ENCODE results near the gene MAP3K12.

DNA sequence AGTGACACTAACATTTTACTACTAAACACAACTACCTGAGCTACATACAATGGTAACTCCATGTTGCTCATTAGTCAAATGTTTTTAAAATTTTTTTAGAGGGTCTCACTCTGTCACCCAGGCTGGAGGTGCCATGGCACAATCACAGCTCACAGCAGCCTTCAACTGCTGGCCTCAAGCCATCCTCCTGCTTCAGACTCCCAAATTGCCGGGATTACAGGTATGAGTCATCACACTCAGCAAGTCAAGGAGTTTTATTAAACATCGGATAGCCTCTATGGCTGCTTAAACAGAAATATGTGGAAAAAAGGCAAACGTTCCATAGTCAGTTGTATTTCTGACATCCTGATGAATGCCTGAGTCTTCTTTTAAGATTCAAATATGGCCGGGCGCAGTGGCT lies 19.1 kb upstream of the MAP3K12 start:
- TF ChIP-seq EZH2 (IDR thresholded peaks at IDR 0.05; ENCODE audit: borderline replicate concordance, low read depth, low read length, poor library complexity, severe bottlenecking): no peak
- TF ChIP-seq, protein P1, sequence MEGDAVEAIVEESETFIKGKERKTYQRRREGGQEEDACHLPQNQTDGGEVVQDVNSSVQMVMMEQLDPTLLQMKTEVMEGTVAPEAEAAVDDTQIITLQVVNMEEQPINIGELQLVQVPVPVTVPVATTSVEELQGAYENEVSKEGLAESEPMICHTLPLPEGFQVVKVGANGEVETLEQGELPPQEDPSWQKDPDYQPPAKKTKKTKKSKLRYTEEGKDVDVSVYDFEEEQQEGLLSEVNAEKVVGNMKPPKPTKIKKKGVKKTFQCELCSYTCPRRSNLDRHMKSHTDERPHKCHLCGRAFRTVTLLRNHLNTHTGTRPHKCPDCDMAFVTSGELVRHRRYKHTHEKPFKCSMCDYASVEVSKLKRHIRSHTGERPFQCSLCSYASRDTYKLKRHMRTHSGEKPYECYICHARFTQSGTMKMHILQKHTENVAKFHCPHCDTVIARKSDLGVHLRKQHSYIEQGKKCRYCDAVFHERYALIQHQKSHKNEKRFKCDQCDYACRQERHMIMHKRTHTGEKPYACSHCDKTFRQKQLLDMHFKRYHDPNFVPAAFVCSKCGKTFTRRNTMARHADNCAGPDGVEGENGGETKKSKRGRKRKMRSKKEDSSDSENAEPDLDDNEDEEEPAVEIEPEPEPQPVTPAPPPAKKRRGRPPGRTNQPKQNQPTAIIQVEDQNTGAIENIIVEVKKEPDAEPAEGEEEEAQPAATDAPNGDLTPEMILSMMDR (conservative IDR thresholded peaks at IDR 0.05; ENCODE audit: low read depth, low read length): no peak

Data from A673 (cell line).